ENCODE measurements around the gene MUC4. TPM values are rescaled to one million over a fixed set of nuclear protein-coding genes. Genes with fewer than 3 reads are reported as not detected.

The MUC4 gene
- total and polyA plus RNA-seq, 4 donors = not detected

DNA sequence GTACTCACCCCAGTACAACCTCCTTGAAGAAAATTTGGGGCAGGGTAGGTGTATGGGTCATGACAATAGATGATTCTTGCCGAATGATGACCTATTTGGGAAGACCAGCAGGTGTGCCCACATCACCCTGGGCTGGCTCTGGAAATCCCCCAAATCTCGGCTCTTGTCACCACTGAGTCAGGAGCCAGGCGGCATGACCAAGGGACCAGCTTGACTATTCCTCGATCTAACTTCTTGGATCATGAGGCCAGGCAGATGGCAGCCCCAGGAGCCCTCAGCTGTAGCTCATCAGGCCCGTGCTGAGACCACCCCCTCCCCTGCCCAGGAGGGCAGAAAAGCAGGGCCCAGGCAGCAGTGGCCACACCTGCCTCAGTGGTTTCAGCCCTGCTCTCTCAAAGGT is 9.2 kb upstream of the MUC4 start:
- no peak overlapping the region for H3K27ac ChIP-seq (ENCODE audit: low read depth in 1 of 2, low read length in 2 of 2)

More for the DNA sequence above, 9.2 kb upstream of the MUC4 start:
- H3K4me3 ChIP-seq (ENCODE audit: low read depth in 1 of 3, low read length in 3 of 3) = no peak overlapping the region
- H3K4me1 ChIP-seq (ENCODE audit: control insufficient read depth in 4 of 4, insufficient read depth in 4 of 4, low read length in 3 of 4) = peaks cover 0 to 4% (median 0%) of the 10 kb centered on the region in 4 donors
- no peaks in the 10 kb centered on the region for H3K27me3 ChIP-seq (ENCODE audit: control insufficient read depth in 4 of 4, insufficient read depth in 4 of 4, low read length in 3 of 4)
- 85% methylated on average over 5 of the region's 5 CpGs for WGBS
- H3K9ac ChIP-seq (ENCODE audit: low read depth in 1 of 2, low read length in 2 of 2) = no peak overlapping the region
- no peaks in the 10 kb centered on the region for H3K9me3 ChIP-seq (ENCODE audit: control insufficient read depth in 4 of 4, low read length in 3 of 4)
- TF ChIP-seq RXRA (IDR thresholded peaks at IDR 0.05) = no peak
- TF ChIP-seq FOXA2 (IDR thresholded peaks at IDR 0.05) = no peak
- TF ChIP-seq EGR1 (IDR thresholded peaks at IDR 0.05; ENCODE audit: low read depth in 2 of 2) = no peak
- TF ChIP-seq NR2F2 (IDR thresholded peaks at IDR 0.05) = no peak
- TF ChIP-seq ATF3 (IDR thresholded peaks at IDR 0.05) = no peak
- no peak for TF ChIP-seq HNF4A (conservative IDR thresholded peaks at IDR 0.05)
- TF ChIP-seq FOXA1 (IDR thresholded peaks at IDR 0.05) = no peak
- TF ChIP-seq, protein P1, sequence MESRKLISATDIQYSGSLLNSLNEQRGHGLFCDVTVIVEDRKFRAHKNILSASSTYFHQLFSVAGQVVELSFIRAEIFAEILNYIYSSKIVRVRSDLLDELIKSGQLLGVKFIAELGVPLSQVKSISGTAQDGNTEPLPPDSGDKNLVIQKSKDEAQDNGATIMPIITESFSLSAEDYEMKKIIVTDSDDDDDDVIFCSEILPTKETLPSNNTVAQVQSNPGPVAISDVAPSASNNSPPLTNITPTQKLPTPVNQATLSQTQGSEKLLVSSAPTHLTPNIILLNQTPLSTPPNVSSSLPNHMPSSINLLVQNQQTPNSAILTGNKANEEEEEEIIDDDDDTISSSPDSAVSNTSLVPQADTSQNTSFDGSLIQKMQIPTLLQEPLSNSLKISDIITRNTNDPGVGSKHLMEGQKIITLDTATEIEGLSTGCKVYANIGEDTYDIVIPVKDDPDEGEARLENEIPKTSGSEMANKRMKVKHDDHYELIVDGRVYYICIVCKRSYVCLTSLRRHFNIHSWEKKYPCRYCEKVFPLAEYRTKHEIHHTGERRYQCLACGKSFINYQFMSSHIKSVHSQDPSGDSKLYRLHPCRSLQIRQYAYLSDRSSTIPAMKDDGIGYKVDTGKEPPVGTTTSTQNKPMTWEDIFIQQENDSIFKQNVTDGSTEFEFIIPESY (IDR thresholded peaks at IDR 0.05) = no peak
- TF ChIP-seq YY1 (IDR thresholded peaks at IDR 0.05) = no peak
- TF ChIP-seq, protein P2, sequence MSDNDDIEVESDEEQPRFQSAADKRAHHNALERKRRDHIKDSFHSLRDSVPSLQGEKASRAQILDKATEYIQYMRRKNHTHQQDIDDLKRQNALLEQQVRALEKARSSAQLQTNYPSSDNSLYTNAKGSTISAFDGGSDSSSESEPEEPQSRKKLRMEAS (IDR thresholded peaks at IDR 0.05) = no peak
- TF ChIP-seq HNF4G (IDR thresholded peaks at IDR 0.05) = no peak
- no peak for TF ChIP-seq CTCF (IDR thresholded peaks at IDR 0.05; ENCODE audit: low read depth, low read length, missing input control)
- TF ChIP-seq, protein P3, sequence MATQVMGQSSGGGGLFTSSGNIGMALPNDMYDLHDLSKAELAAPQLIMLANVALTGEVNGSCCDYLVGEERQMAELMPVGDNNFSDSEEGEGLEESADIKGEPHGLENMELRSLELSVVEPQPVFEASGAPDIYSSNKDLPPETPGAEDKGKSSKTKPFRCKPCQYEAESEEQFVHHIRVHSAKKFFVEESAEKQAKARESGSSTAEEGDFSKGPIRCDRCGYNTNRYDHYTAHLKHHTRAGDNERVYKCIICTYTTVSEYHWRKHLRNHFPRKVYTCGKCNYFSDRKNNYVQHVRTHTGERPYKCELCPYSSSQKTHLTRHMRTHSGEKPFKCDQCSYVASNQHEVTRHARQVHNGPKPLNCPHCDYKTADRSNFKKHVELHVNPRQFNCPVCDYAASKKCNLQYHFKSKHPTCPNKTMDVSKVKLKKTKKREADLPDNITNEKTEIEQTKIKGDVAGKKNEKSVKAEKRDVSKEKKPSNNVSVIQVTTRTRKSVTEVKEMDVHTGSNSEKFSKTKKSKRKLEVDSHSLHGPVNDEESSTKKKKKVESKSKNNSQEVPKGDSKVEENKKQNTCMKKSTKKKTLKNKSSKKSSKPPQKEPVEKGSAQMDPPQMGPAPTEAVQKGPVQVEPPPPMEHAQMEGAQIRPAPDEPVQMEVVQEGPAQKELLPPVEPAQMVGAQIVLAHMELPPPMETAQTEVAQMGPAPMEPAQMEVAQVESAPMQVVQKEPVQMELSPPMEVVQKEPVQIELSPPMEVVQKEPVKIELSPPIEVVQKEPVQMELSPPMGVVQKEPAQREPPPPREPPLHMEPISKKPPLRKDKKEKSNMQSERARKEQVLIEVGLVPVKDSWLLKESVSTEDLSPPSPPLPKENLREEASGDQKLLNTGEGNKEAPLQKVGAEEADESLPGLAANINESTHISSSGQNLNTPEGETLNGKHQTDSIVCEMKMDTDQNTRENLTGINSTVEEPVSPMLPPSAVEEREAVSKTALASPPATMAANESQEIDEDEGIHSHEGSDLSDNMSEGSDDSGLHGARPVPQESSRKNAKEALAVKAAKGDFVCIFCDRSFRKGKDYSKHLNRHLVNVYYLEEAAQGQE (IDR thresholded peaks at IDR 0.05) = no peak
- TF ChIP-seq RAD21 (IDR thresholded peaks at IDR 0.05) = no peak
- no peak for TF ChIP-seq JUND (IDR thresholded peaks at IDR 0.05)
- TF ChIP-seq TAF1 (conservative IDR thresholded peaks at IDR 0.05) = no peak
- TF ChIP-seq GABPA (IDR thresholded peaks at IDR 0.05 in 1 of 2, conservative IDR thresholded peaks at IDR 0.05 in 1 of 2) = no peak
- no peak for TF ChIP-seq SP1 (IDR thresholded peaks at IDR 0.05)
- H3K36me3 ChIP-seq (ENCODE audit: control insufficient read depth in 4 of 4, insufficient read depth in 3 of 4, low read depth in 1 of 4, low read length in 3 of 4) = no peaks in the 10 kb centered on the region
- DNase-seq (ENCODE audit: low spot score) = no peak

Data from liver (tissue), 9 donors.